ENCODE data around the gene SIGLEC5.
A peak's percentile ranks its signal among the peaks of the same experiment; 100 is the strongest.
"Not testable (repeated sequence)": the region's sequence is repeated elsewhere in the genome, so short reads cannot be mapped to it uniquely, and the experiment has no call there.

SIGLEC5 gene

GRCh38 chr19:51630315-51630714 is at the start of gene SIGLEC5:
TSS of gene SIGLEC5 (minus strand) at chr19:51630401. CDS start at chr19:51630335, 66 bp downstream.
- not testable (repeated sequence) for DNase-seq (ENCODE audit: low read depth)

GRCh38 chr19:51676566-51677083 is 46.4 kb upstream of the SIGLEC5 start:
- no peak for DNase-seq (ENCODE audit: low read depth)

- peak; percentile 28 for DNase-seq (ENCODE audit: low read depth)
Observed at GRCh38 chr19:51675911-51676565, 45.8 kb upstream of the SIGLEC5 start.

- no peak for DNase-seq (ENCODE audit: low read depth)
Observed at GRCh38 chr19:51668216-51668615, 38.0 kb upstream of the SIGLEC5 start.

GRCh38 chr19:51664997-51665396 is 34.8 kb upstream of the SIGLEC5 start:
- peak; percentile 25 for DNase-seq (ENCODE audit: low read depth)

- no peak for DNase-seq (ENCODE audit: low read depth)
Observed at GRCh38 chr19:51664131-51664530, 33.9 kb upstream of the SIGLEC5 start.

- no peak for DNase-seq (ENCODE audit: low read depth)
Observed at GRCh38 chr19:51663650-51664049, 33.4 kb upstream of the SIGLEC5 start.

- DNase-seq (ENCODE audit: low read depth), result peak; percentile 76
Observed at GRCh38 chr19:51660975-51661600, 30.9 kb upstream of the SIGLEC5 start.

- no peak for DNase-seq (ENCODE audit: low read depth)
Observed at GRCh38 chr19:51654783-51655182, 24.6 kb upstream of the SIGLEC5 start.

GRCh38 chr19:51653162-51653561 is 23.0 kb upstream of the SIGLEC5 start:
- no peak for DNase-seq (ENCODE audit: low read depth)

GRCh38 chr19:51652266-51652665 is 22.1 kb upstream of the SIGLEC5 start:
- no peak for DNase-seq (ENCODE audit: low read depth)

GRCh38 chr19:51651216-51651846 is 21.1 kb upstream of the SIGLEC5 start:
- no peak for DNase-seq (ENCODE audit: low read depth)

- DNase-seq (ENCODE audit: low read depth), result no peak
Observed at GRCh38 chr19:51647318-51647717, 17.1 kb upstream of the SIGLEC5 start.

- not testable (repeated sequence) for DNase-seq (ENCODE audit: low read depth)
Observed at GRCh38 chr19:51646730-51647129, 16.5 kb upstream of the SIGLEC5 start, which contains the start of gene SIGLEC14. TSS of gene SIGLEC14 (minus strand) at chr19:51646825. CDS start at chr19:51646759, 66 bp downstream.

GRCh38 chr19:51644636-51645271 is 14.6 kb upstream of the SIGLEC5 start:
- no peak for DNase-seq (ENCODE audit: low read depth)

GRCh38 chr19:51641648-51642047 is 11.4 kb upstream of the SIGLEC5 start:
- DNase-seq (ENCODE audit: low read depth), result no peak

GRCh38 chr19:51640386-51640785 is 10.2 kb upstream of the SIGLEC5 start:
- no peak for DNase-seq (ENCODE audit: low read depth)

- DNase-seq (ENCODE audit: low read depth), result no peak
Observed at GRCh38 chr19:51639916-51640315, 9.7 kb upstream of the SIGLEC5 start.

- no peak for DNase-seq (ENCODE audit: low read depth)
Observed at GRCh38 chr19:51637362-51637978, 7.3 kb upstream of the SIGLEC5 start.

- DNase-seq (ENCODE audit: low read depth), result no peak
Observed at GRCh38 chr19:51632126-51632525, 1.9 kb upstream of the SIGLEC5 start.

GRCh38 chr19:51628153-51628939 is 1.9 kb downstream of the SIGLEC5 start:
- no peak for DNase-seq (ENCODE audit: low read depth)

Measured in EH (cell line).